Measurements from ENCODE around the gene PPP1CB.
"Not testable (repeated sequence)": the region's sequence is repeated elsewhere in the genome, so short reads cannot be mapped to it uniquely, and the experiment has no call there.

Gene PPP1CB

DNA sequence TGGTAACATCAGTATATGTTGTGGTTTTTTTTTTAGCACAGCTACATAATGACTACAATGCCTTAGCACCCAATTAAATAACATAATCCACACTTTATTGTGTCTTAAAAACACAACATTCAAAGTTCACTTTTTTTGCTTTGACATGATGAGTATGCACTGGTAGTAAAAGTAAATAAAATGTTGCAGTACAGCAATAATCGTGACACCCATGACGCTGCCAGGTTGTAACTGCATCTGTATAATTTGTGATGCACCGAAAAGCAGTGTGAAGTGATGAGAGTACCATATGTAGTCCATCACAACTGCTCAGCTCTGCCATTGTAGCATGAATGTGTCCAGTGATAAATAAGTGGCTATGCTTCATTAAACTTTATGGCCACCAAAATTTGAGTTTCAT, 15.7 kb downstream of the PPP1CB start:
- DNase-seq, result no peak
- in situ Hi-C loops (cut with MboI; ENCODE audit: low pct_unique_long_range_greater_than_20kb, low sequenced_read_pairs), result no loop called here

- in situ Hi-C loops (cut with MboI; ENCODE audit: low pct_unique_long_range_greater_than_20kb, low sequenced_read_pairs), result no loop called here
- no peak for DNase-seq
Observed at GRCh38 chr2:28768422-28768821, 16.8 kb downstream of the PPP1CB start.

GRCh38 chr2:28768952-28769351, 17.3 kb downstream of the PPP1CB start:
- in situ Hi-C loops (cut with MboI; ENCODE audit: low pct_unique_long_range_greater_than_20kb, low sequenced_read_pairs), result no loop called here
- no peak for DNase-seq

- DNase-seq, result no peak
- in situ Hi-C loops (cut with MboI; ENCODE audit: low pct_unique_long_range_greater_than_20kb, low sequenced_read_pairs), result no loop called here
Observed at GRCh38 chr2:28772351-28772750, 20.7 kb downstream of the PPP1CB start.

DNA sequence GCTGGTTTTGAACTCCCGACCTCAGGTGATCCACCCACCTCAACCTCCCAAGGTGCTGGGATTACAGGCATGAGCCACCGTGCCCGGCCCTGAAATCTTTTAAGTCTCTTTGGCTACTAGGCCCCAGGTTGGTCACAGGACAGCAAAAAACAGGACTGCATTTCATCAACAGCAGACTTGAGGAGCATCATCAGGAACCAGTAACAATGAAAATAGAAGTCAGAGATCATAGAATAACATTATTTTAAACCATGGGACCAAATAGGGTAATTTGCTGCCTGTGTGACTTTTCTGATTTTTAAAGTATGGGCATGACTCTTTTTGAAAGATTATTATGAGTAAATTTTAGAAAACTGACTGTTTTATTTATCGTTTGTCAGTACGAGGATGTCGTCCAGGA, 24.8 kb downstream of the PPP1CB start:
- in situ Hi-C loops (cut with MboI; ENCODE audit: low pct_unique_long_range_greater_than_20kb, low sequenced_read_pairs), result no loop called here
- no peak for DNase-seq

DNA sequence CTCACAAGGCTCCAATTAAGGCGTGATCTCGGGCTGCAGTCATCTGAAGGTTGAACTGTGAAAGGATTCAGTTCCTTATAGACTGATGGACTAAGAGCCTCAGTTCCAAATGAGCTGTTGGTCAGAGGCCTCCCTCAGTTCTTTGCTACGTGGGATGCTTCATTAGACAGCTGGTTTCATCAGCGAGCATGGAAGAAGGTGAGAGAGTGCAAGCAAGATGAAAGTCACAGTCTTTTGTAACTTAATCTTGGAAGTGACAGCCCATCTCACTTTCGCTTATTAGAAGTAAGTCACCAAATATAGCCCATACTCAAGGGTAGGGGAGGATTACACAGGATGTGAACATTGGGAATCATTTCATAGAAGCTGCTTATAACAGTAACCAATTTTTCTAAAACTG, 26.8 kb downstream of the PPP1CB start:
- no peak for DNase-seq
- in situ Hi-C loops (cut with MboI; ENCODE audit: low pct_unique_long_range_greater_than_20kb, low sequenced_read_pairs), result no loop called here

DNA sequence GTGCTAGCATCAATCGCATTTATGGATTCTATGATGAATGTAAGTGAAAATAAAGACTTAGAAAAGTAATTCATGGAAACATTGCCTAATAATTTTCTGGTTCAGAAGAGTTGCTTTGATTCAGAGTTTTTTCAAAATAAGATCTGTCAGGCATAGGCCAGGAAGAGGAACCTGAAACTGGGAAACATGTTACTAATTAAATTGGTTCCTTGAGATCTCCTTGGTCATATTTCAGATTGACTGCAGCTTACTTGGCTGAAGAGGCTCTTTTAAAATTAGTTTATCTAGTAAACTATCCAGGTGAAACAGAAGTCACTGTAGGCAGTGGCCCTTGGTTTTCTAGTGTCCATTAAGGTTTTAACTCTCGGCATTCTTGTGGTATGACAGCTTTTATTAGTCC, 27.4 kb downstream of the PPP1CB start:
- no peak for DNase-seq
- in situ Hi-C loops (cut with MboI; ENCODE audit: low pct_unique_long_range_greater_than_20kb, low sequenced_read_pairs), result no loop called here

DNA sequence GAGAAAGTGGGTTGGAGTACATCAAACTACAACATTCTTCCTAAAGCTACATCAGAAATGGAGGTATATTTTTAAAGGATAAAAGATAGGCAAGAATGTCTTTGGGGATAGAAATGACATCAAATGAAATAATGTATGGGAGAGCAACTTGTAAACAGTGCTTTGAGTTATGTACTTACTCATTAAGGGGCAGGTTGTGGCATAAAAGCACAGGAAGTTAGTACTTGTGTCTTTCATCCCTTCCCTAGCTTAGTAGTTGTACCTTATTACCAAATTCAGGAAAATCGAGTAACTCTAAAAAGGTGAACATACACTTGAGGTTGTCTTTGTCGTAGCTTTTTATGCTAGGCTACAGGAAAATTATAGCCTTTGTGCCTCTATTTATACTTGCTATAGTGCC, 28.9 kb downstream of the PPP1CB start:
- in situ Hi-C loops (cut with MboI; ENCODE audit: low pct_unique_long_range_greater_than_20kb, low sequenced_read_pairs), result no loop called here
- DNase-seq, result no peak

DNA sequence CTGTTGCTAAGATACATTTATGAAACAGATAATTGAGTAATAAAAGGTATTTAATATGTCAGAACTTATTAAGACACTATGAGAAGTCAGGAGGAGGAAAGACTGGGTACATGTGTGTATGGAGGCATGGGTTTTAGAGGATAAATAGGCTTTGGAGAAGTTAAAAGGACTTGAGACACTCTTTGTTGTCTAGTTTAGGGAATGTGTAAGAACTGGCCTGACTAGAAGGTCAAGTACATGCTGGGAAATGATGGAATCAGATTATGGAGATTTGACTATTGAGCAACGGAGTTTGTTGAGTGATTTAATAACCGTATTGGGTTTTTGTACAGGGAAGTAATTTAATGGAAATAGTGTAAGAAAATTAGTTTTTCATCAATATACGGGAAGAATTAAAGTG, 30.8 kb downstream of the PPP1CB start:
- in situ Hi-C loops (cut with MboI; ENCODE audit: low pct_unique_long_range_greater_than_20kb, low sequenced_read_pairs), result no loop called here

GRCh38 chr2:28784570-28784969, 32.9 kb downstream of the PPP1CB start:
- DNase-seq; in situ Hi-C loops (cut with MboI; ENCODE audit: low pct_unique_long_range_greater_than_20kb, low sequenced_read_pairs): not testable (repeated sequence)

More for the DNA sequence above, 30.8 kb downstream of the PPP1CB start:
- DNase-seq, result no peak

DNA sequence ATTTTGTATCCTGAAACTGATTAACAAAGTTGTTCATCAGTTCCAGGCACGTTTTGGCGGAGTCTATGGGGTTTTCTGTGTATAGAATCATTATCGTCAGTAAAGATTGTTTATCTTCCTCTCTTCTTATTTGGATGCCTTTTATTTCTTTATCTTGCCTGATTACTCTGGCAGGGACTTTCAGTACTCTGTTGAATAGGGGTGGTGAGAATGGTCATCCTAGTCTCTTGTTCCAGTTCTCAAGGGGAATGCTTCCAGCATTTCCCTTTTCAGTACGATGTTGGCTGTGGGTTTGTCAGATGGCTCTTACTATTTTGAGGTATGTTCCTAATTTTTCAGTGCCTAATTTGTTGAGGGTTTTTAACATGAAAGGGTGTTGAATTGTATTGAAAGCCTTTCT, 45.0 kb downstream of the PPP1CB start:
- no peak for DNase-seq
- in situ Hi-C loops (cut with MboI; ENCODE audit: low pct_unique_long_range_greater_than_20kb, low sequenced_read_pairs), result no loop called here

GRCh38 chr2:28801726-28802125, 50.1 kb downstream of the PPP1CB start:
- in situ Hi-C loops (cut with MboI; ENCODE audit: low pct_unique_long_range_greater_than_20kb, low sequenced_read_pairs), result loop anchor here (25.0 kb wide), 1 partner anchor 386 kb away; no protein-coding TSS in a partner anchor

GRCh38 chr2:28802975-28803429, 51.4 kb downstream of the PPP1CB start:
- in situ Hi-C loops (cut with MboI; ENCODE audit: low pct_unique_long_range_greater_than_20kb, low sequenced_read_pairs), result loop anchor here (25.0 kb wide), 1 partner anchor 384 kb away; no protein-coding TSS in a partner anchor
- DNase-seq, result no peak

More at GRCh38 chr2:28801726-28802125, 50.1 kb downstream of the PPP1CB start:
- no peak for DNase-seq

GRCh38 chr2:28809927-28810326, 58.3 kb downstream of the PPP1CB start:
- in situ Hi-C loops (cut with MboI; ENCODE audit: low pct_unique_long_range_greater_than_20kb, low sequenced_read_pairs), result loop anchor here (25.0 kb wide), 1 partner anchor 377 kb away; no protein-coding TSS in a partner anchor
- DNase-seq, result no peak

DNA sequence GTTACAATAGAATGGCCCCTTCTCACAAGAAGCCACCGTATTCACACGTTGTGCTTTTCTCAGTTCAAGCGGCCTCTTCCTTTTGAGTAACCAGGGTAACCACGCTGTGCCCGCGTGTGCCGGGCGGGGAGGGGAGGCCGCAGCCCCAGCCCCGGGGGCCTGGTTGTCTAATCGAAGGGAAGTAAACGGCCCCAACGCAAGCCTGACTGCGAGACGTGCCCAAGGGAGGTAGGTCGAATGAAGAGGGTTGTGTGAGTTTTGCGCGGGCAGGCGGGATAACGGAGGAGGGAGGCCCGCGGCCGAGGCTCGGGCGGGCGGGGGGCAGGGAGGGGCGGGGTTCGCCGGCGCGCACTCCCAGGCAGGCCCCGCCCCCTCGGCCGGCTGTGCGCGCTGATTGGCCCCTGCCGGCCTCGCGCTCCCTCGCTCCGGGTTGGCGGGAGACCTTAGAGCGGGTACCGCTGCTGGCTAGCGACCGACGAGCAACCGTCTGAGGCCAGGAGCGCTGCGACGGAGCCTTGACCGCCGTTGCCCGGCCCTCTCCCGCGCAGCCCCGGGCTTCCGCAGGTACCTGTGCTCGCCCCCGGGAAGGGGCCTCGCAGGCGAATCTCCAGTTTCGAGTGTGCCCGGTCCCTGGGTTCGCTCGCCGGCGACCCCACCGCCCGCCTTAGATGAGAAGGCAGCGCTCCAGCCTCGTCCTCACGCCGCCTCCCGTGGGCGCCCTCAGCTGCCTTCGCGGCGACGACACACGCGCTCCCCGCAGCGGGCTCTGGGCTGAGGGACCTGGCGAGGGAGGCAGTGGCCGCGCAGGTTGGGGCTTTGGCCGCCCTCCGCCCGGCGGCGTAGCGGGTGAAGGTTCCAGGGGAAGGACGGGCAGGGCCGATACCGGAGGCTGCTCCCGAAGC, 59.0 kb downstream of the PPP1CB start, which contains the start of gene SPDYA:
Gene SPDYA, plus strand, starts transcription at position 451 of the 902 bp plus-strand sequence. CDS start 5,181 bp downstream, outside the sequence.
- no peak for DNase-seq
- in situ Hi-C loops (cut with MboI; ENCODE audit: low pct_unique_long_range_greater_than_20kb, low sequenced_read_pairs), result loop anchor here (25.0 kb wide), 1 partner anchor 377 kb away; no protein-coding TSS in a partner anchor

GRCh38 chr2:28818053-28818452, 66.4 kb downstream of the PPP1CB start:
- in situ Hi-C loops (cut with MboI; ENCODE audit: low pct_unique_long_range_greater_than_20kb, low sequenced_read_pairs), result loop anchor here (25.0 kb wide), 1 partner anchor 369 kb away; no protein-coding TSS in a partner anchor
- DNase-seq, result no peak

GRCh38 chr2:28821295-28821958, 69.8 kb downstream of the PPP1CB start:
- peak; percentile 86 for DNase-seq

GRCh38 chr2:28822036-28822435, 70.4 kb downstream of the PPP1CB start:
- no peak for DNase-seq

More at GRCh38 chr2:28821295-28821958, 69.8 kb downstream of the PPP1CB start:
- in situ Hi-C loops (cut with MboI; ENCODE audit: low pct_unique_long_range_greater_than_20kb, low sequenced_read_pairs), result loop anchor here (25.0 kb wide), 1 partner anchor 366 kb away; no protein-coding TSS in a partner anchor

DNA sequence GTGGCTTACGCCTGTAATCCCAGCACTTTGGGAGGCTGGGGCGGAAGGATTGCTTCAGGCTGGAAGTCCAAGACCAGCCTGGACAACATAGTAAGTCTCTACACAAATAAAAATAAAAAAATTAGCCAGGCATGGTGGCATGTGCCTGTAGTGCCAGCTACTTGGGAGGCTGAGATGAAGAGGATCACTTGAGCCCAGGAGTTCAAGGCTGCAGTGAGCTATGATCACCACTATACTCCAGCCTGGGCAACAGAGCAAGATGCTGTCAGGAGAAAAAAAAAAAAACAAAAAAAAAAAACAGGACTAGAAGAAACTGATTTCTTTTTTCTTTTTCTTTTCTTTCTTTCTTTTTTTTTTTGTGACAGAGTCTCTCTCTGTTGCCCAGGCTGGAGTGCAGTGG, 72.6 kb downstream of the PPP1CB start:
- in situ Hi-C loops (cut with MboI; ENCODE audit: low pct_unique_long_range_greater_than_20kb, low sequenced_read_pairs), result loop anchor here (25.0 kb wide), 1 partner anchor 363 kb away; no protein-coding TSS in a partner anchor
- DNase-seq, result no peak

More at GRCh38 chr2:28822036-28822435, 70.4 kb downstream of the PPP1CB start:
- in situ Hi-C loops (cut with MboI; ENCODE audit: low pct_unique_long_range_greater_than_20kb, low sequenced_read_pairs), result loop anchor here (25.0 kb wide), 1 partner anchor 365 kb away; no protein-coding TSS in a partner anchor

Data from KBM-7 (cell line).